OCI-LY7 (cell line): Measurements from ENCODE around the gene HSDL2.

Experiments used
- CTCF ChIP-seq: fragments of 200-600 bp; sonication (generic); conservative IDR thresholded peaks from 2 replicates; pipeline ENCODE4 v1.5.1; 2014; ENCODE audit warnings: mild to moderate bottlenecking, antibody characterized with exemption, low read length, moderate library complexity, mixed read lengths
- EZH2phosphoT487 ChIP-seq: fragments of 200-600 bp; sonication (generic); IDR thresholded peaks from 2 replicates; pipeline ENCODE4 v1.6.1; 2018; ENCODE audit warnings: low read depth, borderline replicate concordance, mild to moderate bottlenecking, mixed run types, antibody characterized with exemption, low read length, moderate library complexity, mixed read lengths

GRCh38 chr9:112364761-112365160 is 15.1 kb upstream of the HSDL2 start:
- TF ChIP-seq EZH2phosphoT487, result no peak
- TF ChIP-seq CTCF, result no peak
